Prostate gland (tissue), 2 donors: ENCODE data around the gene CENPP.

Experiments used
- POLR2A ChIP-seq: fragments of 450-650 bp; IDR thresholded peaks from one replicate; pipeline ENCODE4 v1.6.1; 2016; ENCODE audit warnings: antibody characterized with exemption, mild to moderate bottlenecking
- TF ChIP-seq, protein P1 (sequence below), 4 experiments: fragments of 200-600 bp in 2 of 4; fragments of 450-650 bp in 2 of 4; sonication (generic) in 2 of 4; IDR thresholded peaks; 1 replicate in 3 of 4; 2 replicates in 1 of 4; pipeline ENCODE4 v1.5.1; 2016 to 2019; ENCODE audit warnings: antibody characterized with exemption in 4 of 4, mild to moderate bottlenecking in 2 of 4, moderate library complexity in 2 of 4

DNA sequence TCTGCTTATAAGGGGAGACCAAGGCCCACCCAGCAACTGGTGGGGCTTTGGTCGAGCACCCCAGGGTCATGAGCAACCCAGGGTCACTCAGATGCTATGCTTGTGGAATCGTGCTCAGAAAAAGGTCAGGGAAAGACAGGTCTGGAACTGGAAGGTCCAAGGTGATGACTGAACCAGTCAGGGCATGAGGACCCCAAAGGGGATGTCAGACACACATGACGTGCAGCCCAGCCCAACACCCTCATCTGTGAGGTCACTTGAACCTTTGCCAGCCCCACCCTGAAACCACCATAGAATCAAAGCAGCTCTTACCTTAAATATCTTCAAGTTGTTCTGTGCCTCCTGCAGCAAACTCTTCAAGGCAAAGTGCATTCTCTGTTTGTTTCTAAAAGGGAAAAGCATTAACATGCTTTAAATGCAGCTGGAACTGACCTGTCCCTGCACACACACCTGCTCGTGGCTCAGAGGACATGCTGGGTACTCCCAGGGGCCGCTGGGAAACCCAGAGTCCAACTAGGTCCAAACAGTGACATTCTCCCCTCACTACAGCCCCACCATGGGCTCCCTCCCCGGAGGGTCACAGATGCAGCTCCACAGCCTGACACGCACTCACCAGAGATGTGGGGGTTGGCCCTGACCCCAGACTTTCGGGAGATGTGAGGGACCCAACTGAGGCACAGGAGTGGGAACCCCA, 314.8 kb downstream of the CENPP start:
- TF ChIP-seq, protein P1, sequence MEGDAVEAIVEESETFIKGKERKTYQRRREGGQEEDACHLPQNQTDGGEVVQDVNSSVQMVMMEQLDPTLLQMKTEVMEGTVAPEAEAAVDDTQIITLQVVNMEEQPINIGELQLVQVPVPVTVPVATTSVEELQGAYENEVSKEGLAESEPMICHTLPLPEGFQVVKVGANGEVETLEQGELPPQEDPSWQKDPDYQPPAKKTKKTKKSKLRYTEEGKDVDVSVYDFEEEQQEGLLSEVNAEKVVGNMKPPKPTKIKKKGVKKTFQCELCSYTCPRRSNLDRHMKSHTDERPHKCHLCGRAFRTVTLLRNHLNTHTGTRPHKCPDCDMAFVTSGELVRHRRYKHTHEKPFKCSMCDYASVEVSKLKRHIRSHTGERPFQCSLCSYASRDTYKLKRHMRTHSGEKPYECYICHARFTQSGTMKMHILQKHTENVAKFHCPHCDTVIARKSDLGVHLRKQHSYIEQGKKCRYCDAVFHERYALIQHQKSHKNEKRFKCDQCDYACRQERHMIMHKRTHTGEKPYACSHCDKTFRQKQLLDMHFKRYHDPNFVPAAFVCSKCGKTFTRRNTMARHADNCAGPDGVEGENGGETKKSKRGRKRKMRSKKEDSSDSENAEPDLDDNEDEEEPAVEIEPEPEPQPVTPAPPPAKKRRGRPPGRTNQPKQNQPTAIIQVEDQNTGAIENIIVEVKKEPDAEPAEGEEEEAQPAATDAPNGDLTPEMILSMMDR (IDR thresholded peaks at IDR 0.05) = no peak
- no peak for TF ChIP-seq POLR2A
